K562 (cell line): ENCODE measurements around the gene KIF1A. TPM values are rescaled to one million over a fixed set of nuclear protein-coding genes. Genes with fewer than 3 reads are reported as not detected.

Source experiments
- ATAC-seq: fragments of 200-7000 bp; cut with Tn5 transposase; 3 replicates; pipeline ENCODE4 v1.9.1; 2020; ENCODE audit warnings: moderate library complexity
- BruUV-seq: library from RNA; stranded (reverse); fragments of 400-500 nt; replicated peaks from 2 replicates; lab custom pipeline; 2021; lab: Mats Ljungman, UMichigan
- CTCF ChIA-PET: fragments of 300-600 bp; formaldehyde crosslinking; extraction: SDS; loops from one replicate; lab custom pipeline; 2021; ENCODE audit warnings: low intra/inter-chr PET ratio; lab: Yijun Ruan, JAX
- POLR2A ChIA-PET: fragments of 300-600, 350-650 bp; sonication (Branson Sonifier 250); formaldehyde crosslinking; extraction: SDS; loops from one replicate; lab custom pipeline; 2021; ENCODE audit warnings: antibody characterized with exemption, inconsistent platforms; lab: Yijun Ruan, JAX
- DNase-seq, 4 experiments: peaks; one replicate each; pipeline versions ENCODE4 v3.0.0 to v3.0.0-alpha.2; 2011 to 2018; ENCODE audit warnings: low spot score in 3 of 4, mixed read lengths in 3 of 4; ENCODE audit errors: extremely low read depth in 1 of 4
- FAIRE-seq: peaks from 2 replicates; lab custom pipeline; 2011; peaks lifted over from hg19 to GRCh38; lab: Jason Lieb, UNC
- H2AFZ ChIP-seq: 2 replicates; pipeline ENCODE4 v1.6.0; 2011; ENCODE audit warnings: low read depth, low read length, control low read depth, inconsistent platforms
- H3K27ac ChIP-seq: fragments of 200-600 bp; 3 replicates; pipeline ENCODE4 v1.8.0; 2011; ENCODE audit warnings: low read depth, mild to moderate bottlenecking, control low read depth, inconsistent platforms, low read length, moderate library complexity, mixed read lengths; ENCODE audit errors: extremely low read depth
- H3K27me3 ChIP-seq, 2 experiments: fragments of 300-600 bp in 1 of 2; 2 replicates in 1 of 2; 3 replicates in 1 of 2; pipeline versions ENCODE4 v1.6.0 to v1.8.0; 2011; ENCODE audit warnings: inconsistent platforms in 2 of 2, low read length in 2 of 2, mild to moderate bottlenecking in 1 of 2, mixed read lengths in 1 of 2, moderate library complexity in 1 of 2; ENCODE audit not compliant: control insufficient read depth in 2 of 2, insufficient read depth in 2 of 2
- H3K36me3 ChIP-seq: fragments of 300-600 bp; 3 replicates; pipeline ENCODE4 v1.8.0; 2011; ENCODE audit warnings: mild to moderate bottlenecking, low read length, inconsistent platforms; ENCODE audit not compliant: control insufficient read depth, insufficient read depth
- H3K4me1 ChIP-seq, 2 experiments: fragments of 200-600 bp in 1 of 2; replicated peaks in 1 of 2; 2 replicates in 1 of 2; 3 replicates in 1 of 2; pipeline versions ENCODE4 v1.5.1 to v1.8.0; 2011; ENCODE audit warnings: inconsistent platforms in 2 of 2, low read length in 2 of 2, mild to moderate bottlenecking in 1 of 2, mixed read lengths in 1 of 2, moderate library complexity in 1 of 2; ENCODE audit not compliant: control insufficient read depth in 2 of 2, insufficient read depth in 2 of 2
- H3K4me2 ChIP-seq: 2 replicates; pipeline ENCODE4 v1.6.1; 2011; ENCODE audit warnings: low read length, control low read depth, inconsistent platforms, mixed read lengths; ENCODE audit not compliant: insufficient read depth
- H3K4me3 ChIP-seq: fragments of 200-600 bp; sonication (generic), shearing (Covaris generic); 2 replicates; pipeline ENCODE4 v1.5.1; 2016; ENCODE audit warnings: control low read depth, inconsistent platforms
- H3K79me2 ChIP-seq: fragments of 200-600 bp; 3 replicates; pipeline ENCODE4 v1.8.0; 2011; ENCODE audit warnings: low read length, inconsistent platforms; ENCODE audit not compliant: control insufficient read depth, insufficient read depth
- H3K9ac ChIP-seq, 2 experiments: 2 replicates each; pipeline versions ENCODE4 v1.6.0 to v1.6.1; 2011; ENCODE audit warnings: low read depth in 2 of 2, low read length in 2 of 2, control low read depth in 1 of 2, inconsistent platforms in 1 of 2, mild to moderate bottlenecking in 1 of 2, mixed read lengths in 1 of 2; ENCODE audit not compliant: insufficient read depth in 1 of 2
- H3K9me1 ChIP-seq: one replicate; pipeline ENCODE4 v1.6.0; 2011; ENCODE audit warnings: inconsistent platforms, mild to moderate bottlenecking, low read length, moderate library complexity; ENCODE audit not compliant: control insufficient read depth, insufficient read depth
- H3K9me3 ChIP-seq: replicated peaks from 2 replicates; pipeline ENCODE4 v1.5.1; 2011; ENCODE audit warnings: low read depth, low read length, inconsistent platforms; ENCODE audit not compliant: control insufficient read depth, insufficient read depth
- H4K20me1 ChIP-seq: replicated peaks from 2 replicates; pipeline ENCODE4 v1.6.1; 2011; ENCODE audit warnings: low read length, inconsistent platforms, mixed read lengths; ENCODE audit not compliant: control insufficient read depth, insufficient read depth
- ARID1B ChIP-seq: fragments of 450-650 bp; IDR thresholded peaks from 2 replicates; pipeline ENCODE4 v1.6.1; 2016; ENCODE audit warnings: antibody characterized with exemption, mild to moderate bottlenecking, inconsistent platforms
- HDGF ChIP-seq: fragments of 450-650 bp; IDR thresholded peaks from 2 replicates; pipeline ENCODE4 v1.6.1; 2016
- IRF9 ChIP-seq: fragments of 450-650 bp; IDR thresholded peaks from 2 replicates; pipeline ENCODE4 v1.6.1; 2016; ENCODE audit warnings: missing biosample characterization, missing genetic modification characterization
- MEF2A ChIP-seq: IDR thresholded peaks from 2 replicates; pipeline ENCODE4 v1.6.1; 2011; ENCODE audit warnings: low read depth, mild to moderate bottlenecking, low read length, moderate library complexity; ENCODE audit not compliant: control insufficient read depth
- MXI1 ChIP-seq: IDR thresholded peaks from 2 replicates; pipeline ENCODE4 v1.6.1; 2011; ENCODE audit warnings: low read depth, mild to moderate bottlenecking, improper control_type of control experiment, low read length
- NFATC3 ChIP-seq: fragments of 450-650 bp; IDR thresholded peaks from 2 replicates; pipeline ENCODE4 v1.6.1; 2017; ENCODE audit warnings: mild to moderate bottlenecking
- NFXL1 ChIP-seq: fragments of 450-650 bp; formaldehyde crosslinking; IDR thresholded peaks from 2 replicates; pipeline ENCODE4 v1.4.0; 2021; ENCODE audit warnings: mild to moderate bottlenecking
- NONO ChIP-seq, 2 experiments: fragments of 200-400 bp in 1 of 2; fragments of 450-650 bp in 1 of 2; formaldehyde crosslinking in 1 of 2; IDR thresholded peaks; 2 replicates each; pipeline ENCODE4 v1.6.1; 2017; ENCODE audit warnings: low read depth in 2 of 2, mild to moderate bottlenecking in 2 of 2, moderate library complexity in 2 of 2, low read length in 1 of 2
- TAF7 ChIP-seq: fragments of 450-650 bp; IDR thresholded peaks from 2 replicates; pipeline ENCODE4 v1.6.1; 2016; ENCODE audit warnings: missing genetic modification characterization, missing compliant biosample characterization
- TARDBP ChIP-seq: fragments of 450-650 bp; IDR thresholded peaks from 2 replicates; pipeline ENCODE4 v1.6.1; 2016
- TCFL5 ChIP-seq: fragments of 250-450 bp; sonication (Bioruptor Pico); conservative IDR thresholded peaks from 2 replicates; pipeline ENCODE4 v1.6.1; 2021; ENCODE audit warnings: mild to moderate bottlenecking, moderate library complexity, matching md5 sums
- XRCC4 ChIP-seq: IDR thresholded peaks from one replicate; pipeline ENCODE4 v1.6.1; 2011; ENCODE audit not compliant: insufficient read depth, insufficient read length; ENCODE audit errors: extremely low read depth
- ZNF124 ChIP-seq: sonication (generic); formaldehyde crosslinking; IDR thresholded peaks from 2 replicates; pipeline ENCODE4 v1.8.1; 2022; ENCODE audit warnings: missing genetic modification reagents
- ZNF324 ChIP-seq: fragments of 250-450 bp; sonication (Bioruptor Pico); IDR thresholded peaks from 2 replicates; pipeline ENCODE4 v1.4.0; 2020; ENCODE audit warnings: mild to moderate bottlenecking
- WGBS: fragments of 100-300 bp; shearing (Covaris generic); methylation state at CpG from one replicate; pipeline ENCODE4 v1.1.6; 2016; ENCODE audit warnings: low coverage, mixed read lengths; ENCODE audit not compliant: insufficient coverage; ENCODE audit errors: missing lambda C conversion rate; 5-methylcytosine and 5-hydroxymethylcytosine counted together
- in situ Hi-C: fragments of 300-500 bp; cut with MboI; formaldehyde crosslinking; loops from 4 replicates; pipeline ENCODE4 v1.15.0; 2018; ENCODE audit warnings: inconsistent platforms, mixed read lengths
- intact Hi-C: fragments of 100-400 bp; cut with micrococcal nuclease; formaldehyde crosslinking; loops from 2 replicates; pipeline ENCODE4 v1.14.2; 2022
- polyA plus RNA-seq, 8 experiments: library from polyadenylated mRNA; depleted of rRNA in 4 of 8; stranded (reverse) in 5 of 8; unstranded in 3 of 8; fragments of >200 nt; fragmentation: Nextera tagmentation in 2 of 8; fragmentation: Illumina TruSeq in 1 of 8; extraction: Ambion mirVana in 2 of 8; extraction: Trizol in 1 of 8; gene quantifications; 2 replicates each; pipeline versions ENCODE4 v1.2.1 to v1.2.3, GENCODE V29; 2011 to 2014; ENCODE audit warnings: inconsistent platforms in 1 of 8, missing spikeins in 1 of 8
- total RNA-seq, 7 experiments: library from RNA; depleted of rRNA in 6 of 7; stranded (reverse); fragments of >200 nt in 6 of 7; fragmentation: Illumina TruSeq in 2 of 7; extraction: Trizol in 2 of 7; gene quantifications; 2 replicates each; pipeline versions ENCODE4 v1.2.1 to v1.2.3, GENCODE V29; 2011 to 2021; ENCODE audit warnings: low replicate concordance in 1 of 7
- TF ChIP-seq, protein P1 (sequence below), 2 experiments: fragments of 450-650 bp; IDR thresholded peaks; 2 replicates each; pipeline ENCODE4 v1.6.1; 2018; ENCODE audit warnings: mild to moderate bottlenecking in 2 of 2, low read depth in 1 of 2; ENCODE audit not compliant: partially characterized antibody in 2 of 2

Gene KIF1A
- total and polyA plus RNA-seq, 9 of the 15 experiments (the other 6 are each of a cell fraction or from before 2014, with no cell fraction given): 0.07 to 1.4 (median 0.45) TPM; not detected in 2

- Histone ChIP-seq H3K27ac (no peak overlapping the region), H3K4me2 (no peak overlapping the region), H3K79me2 (no peaks in the 10 kb centered on the region), H3K4me1 (peaks cover 0 to 17% of the 10 kb centered on the region in 2 experiments; a peak in 1 of 5 replicates), H3K9ac (no peak overlapping the region), H3K4me3 (no peak overlapping the region), H3K9me3 (no peaks in the 10 kb centered on the region), H3K36me3 (no peaks in the 10 kb centered on the region), H3K9me1 (no peaks in the 10 kb centered on the region), H3K27me3 (peaks cover 0 to 3% of the 10 kb centered on the region in 2 experiments; a peak in 3 of 5 replicates), H4K20me1 (no peaks in the 10 kb centered on the region), H2AFZ (no peak overlapping the region)
- ATAC-seq (no peak), FAIRE-seq (no peak), DNase-seq (no peak)
- in situ Hi-C loops (no loop called here), intact Hi-C loops (no loop called here)
- TF ChIP-seq TAF7 (tag) (no peak), ZNF324 (CRISPR knock-in tag) (no peak), XRCC4 (no peak), HDGF (no peak), NONO (IDR thresholded peaks at IDR 0.05; ENCODE audit: low read depth in 2 of 2, low read length in 1 of 2) (no peak), ARID1B (no peak), TCFL5 (CRISPR knock-in tag) (no peak), IRF9 (tag) (no peak), MEF2A (no peak), NFATC3 (no peak), NFXL1 (CRISPR knock-in tag) (no peak), TARDBP (no peak), MXI1 (no peak), ZNF124 (CRISPR knock-in tag) (no peak)
- TF ChIP-seq, protein P1, sequence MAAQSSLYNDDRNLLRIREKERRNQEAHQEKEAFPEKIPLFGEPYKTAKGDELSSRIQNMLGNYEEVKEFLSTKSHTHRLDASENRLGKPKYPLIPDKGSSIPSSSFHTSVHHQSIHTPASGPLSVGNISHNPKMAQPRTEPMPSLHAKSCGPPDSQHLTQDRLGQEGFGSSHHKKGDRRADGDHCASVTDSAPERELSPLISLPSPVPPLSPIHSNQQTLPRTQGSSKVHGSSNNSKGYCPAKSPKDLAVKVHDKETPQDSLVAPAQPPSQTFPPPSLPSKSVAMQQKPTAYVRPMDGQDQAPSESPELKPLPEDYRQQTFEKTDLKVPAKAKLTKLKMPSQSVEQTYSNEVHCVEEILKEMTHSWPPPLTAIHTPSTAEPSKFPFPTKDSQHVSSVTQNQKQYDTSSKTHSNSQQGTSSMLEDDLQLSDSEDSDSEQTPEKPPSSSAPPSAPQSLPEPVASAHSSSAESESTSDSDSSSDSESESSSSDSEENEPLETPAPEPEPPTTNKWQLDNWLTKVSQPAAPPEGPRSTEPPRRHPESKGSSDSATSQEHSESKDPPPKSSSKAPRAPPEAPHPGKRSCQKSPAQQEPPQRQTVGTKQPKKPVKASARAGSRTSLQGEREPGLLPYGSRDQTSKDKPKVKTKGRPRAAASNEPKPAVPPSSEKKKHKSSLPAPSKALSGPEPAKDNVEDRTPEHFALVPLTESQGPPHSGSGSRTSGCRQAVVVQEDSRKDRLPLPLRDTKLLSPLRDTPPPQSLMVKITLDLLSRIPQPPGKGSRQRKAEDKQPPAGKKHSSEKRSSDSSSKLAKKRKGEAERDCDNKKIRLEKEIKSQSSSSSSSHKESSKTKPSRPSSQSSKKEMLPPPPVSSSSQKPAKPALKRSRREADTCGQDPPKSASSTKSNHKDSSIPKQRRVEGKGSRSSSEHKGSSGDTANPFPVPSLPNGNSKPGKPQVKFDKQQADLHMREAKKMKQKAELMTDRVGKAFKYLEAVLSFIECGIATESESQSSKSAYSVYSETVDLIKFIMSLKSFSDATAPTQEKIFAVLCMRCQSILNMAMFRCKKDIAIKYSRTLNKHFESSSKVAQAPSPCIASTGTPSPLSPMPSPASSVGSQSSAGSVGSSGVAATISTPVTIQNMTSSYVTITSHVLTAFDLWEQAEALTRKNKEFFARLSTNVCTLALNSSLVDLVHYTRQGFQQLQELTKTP (IDR thresholded peaks at IDR 0.05; ENCODE audit: low read depth in 1 of 2, partially characterized antibody in 2 of 2): no peak
- ChIA-PET POLR2A (no interaction called here), CTCF (interaction anchor here (0.6 kb wide), 1 partner anchor 309 kb away, joined by 3 read pairs; no protein-coding TSS in a partner anchor)
- BruUV-seq: no TSS peak
- 42% methylated on average over 13 of the region's 32 CpGs for WGBS
Observed at GRCh38 chr2:240782886-240783818, 36.9 kb downstream of the KIF1A start.
